ENCODE results near the gene USP49.

DNA sequence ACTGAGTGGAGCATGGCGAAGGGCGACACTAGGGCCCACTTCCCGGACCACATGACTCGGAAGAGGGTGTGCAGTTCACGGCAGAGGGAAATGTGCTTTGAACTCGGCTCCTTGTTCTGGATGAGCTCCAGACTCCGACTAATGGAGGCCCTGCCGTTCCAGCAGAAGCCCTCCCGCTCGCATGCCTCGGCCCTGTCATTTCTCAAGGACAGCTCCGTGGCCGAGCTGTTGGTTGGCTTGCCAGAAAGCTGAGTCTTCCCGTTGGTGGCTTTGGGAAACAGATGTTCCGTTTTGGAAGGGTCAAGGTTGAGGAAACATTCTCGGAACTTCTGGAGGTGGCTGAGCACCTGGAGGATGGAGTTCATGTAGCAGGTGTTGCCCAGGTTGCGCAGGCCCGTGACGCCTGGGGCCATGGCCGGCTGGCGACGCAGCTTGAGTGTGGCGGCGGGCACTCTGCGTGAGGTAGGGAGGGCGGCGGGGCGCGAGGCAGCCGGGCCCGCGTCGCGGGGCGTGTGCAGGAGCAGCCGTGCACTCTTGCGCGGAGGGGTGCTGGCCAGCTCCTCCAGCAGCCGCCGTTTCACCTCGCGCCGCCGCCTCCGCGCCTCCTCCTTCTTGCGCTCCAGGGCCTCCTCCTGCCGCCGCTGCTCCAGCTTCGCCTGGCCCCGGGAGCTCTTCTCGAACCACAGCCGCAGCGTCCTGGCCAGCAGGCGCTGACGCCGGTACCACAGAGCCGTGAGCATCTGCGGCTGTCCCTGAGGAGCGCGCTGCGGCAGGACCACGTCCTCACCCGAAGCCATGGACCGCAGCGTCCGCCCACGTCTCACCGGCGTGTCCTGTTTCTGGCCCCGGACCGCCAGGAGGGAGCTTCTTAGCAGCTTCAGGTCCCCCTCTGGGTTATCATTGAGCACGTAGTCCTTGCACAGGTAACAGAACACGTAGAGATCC lies 89.1 kb downstream of the USP49 start:
- TF ChIP-seq, protein P1, sequence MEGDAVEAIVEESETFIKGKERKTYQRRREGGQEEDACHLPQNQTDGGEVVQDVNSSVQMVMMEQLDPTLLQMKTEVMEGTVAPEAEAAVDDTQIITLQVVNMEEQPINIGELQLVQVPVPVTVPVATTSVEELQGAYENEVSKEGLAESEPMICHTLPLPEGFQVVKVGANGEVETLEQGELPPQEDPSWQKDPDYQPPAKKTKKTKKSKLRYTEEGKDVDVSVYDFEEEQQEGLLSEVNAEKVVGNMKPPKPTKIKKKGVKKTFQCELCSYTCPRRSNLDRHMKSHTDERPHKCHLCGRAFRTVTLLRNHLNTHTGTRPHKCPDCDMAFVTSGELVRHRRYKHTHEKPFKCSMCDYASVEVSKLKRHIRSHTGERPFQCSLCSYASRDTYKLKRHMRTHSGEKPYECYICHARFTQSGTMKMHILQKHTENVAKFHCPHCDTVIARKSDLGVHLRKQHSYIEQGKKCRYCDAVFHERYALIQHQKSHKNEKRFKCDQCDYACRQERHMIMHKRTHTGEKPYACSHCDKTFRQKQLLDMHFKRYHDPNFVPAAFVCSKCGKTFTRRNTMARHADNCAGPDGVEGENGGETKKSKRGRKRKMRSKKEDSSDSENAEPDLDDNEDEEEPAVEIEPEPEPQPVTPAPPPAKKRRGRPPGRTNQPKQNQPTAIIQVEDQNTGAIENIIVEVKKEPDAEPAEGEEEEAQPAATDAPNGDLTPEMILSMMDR (conservative IDR thresholded peaks at IDR 0.05; ENCODE audit: low read depth, low read length): no peak
- no peak for TF ChIP-seq EZH2 (IDR thresholded peaks at IDR 0.05; ENCODE audit: low read length, unreplicated experiment)

Data from PC-3 (cell line).